HG03280 (cell line): ENCODE data around the gene TAF1B.
A peak's percentile ranks its signal among the peaks of the same experiment; 100 is the strongest.

Source experiments
- ATAC-seq: cut with Tn5 transposase; IDR thresholded peaks from one replicate; pipeline ENCODE4 v1.9.1; 2021; ENCODE audit warnings: mild to moderate bottlenecking, moderate library complexity; ENCODE audit not compliant: unreplicated experiment

Gene TAF1B

GRCh38 chr2:9961013-9961412 is 117.7 kb downstream of the TAF1B start:
- ATAC-seq = no peak

- no peak for ATAC-seq
These were observed 121.2 kb downstream of the TAF1B start for GRCh38 chr2:9964334-9964980.

GRCh38 chr2:9965119-9965822 is 122.0 kb downstream of the TAF1B start:
- ATAC-seq = no peak

GRCh38 chr2:9966491-9967022 is 123.3 kb downstream of the TAF1B start:
- no peak for ATAC-seq

GRCh38 chr2:9967053-9967775 is 123.9 kb downstream of the TAF1B start:
- ATAC-seq = peak; percentile 60

- ATAC-seq = no peak
These were observed 125.6 kb downstream of the TAF1B start for GRCh38 chr2:9968553-9969497.

DNA sequence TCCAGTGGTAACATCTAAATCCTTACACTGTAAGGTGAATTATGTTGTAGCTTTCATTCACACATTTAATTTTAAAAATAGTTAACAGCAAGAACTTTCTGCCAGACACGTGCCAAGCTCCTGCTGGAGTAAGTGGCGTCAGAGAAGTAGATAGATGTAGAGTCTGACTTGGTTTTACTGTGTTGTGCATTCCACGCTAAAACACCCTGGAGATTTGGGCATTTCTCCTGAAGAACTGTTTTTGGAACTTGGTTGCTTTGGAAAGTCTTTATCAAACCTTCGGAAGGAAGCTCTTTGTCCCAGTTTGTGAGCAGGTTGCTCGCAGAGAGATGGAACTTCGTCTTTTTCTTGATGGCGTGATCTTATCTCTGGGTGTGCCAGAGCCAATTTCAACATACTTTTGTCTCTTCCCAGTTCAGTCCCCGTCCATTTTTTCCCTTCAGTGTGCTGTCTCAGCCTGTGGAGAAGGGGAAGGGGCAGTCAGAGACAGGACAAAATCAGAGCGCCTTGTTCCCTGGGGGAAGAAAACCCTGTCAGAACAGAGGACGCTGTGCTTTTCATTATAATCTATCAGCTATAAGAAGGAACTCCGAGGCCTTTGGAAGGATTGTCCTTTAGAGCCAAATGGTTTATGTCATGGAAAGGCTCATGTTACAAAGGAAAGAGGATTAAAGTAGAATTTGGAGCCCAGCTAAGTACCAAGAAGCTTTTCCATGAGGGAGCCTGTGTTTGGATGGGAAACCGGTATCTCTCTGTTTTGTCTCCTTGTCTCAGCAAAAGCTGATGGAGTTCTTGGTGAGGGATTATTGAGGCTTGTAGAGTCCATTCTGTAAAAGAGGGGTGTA is 127.1 kb downstream of the TAF1B start:
- ATAC-seq = no peak

- no peak for ATAC-seq
These were observed 128.0 kb downstream of the TAF1B start for GRCh38 chr2:9971105-9971818.

DNA sequence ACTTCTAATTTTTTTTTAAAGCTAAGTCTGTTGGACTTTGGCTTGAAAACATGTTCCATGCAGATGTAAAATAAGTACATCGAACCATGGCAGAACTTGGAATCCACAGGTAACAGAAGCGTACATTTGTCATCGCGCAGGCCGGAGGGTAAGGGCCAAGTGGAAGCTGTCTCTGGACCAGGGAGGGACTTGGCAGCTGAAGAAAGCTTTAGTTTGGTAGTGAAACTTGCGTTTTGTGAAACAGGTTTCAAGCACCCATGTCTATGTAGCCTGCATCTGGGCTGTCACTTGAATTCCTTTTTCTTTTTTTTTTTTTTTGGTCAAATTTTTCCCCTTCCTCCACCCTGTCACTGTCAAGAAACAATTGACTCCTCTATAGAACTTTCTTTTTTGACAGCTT is 128.6 kb downstream of the TAF1B start:
- no peak for ATAC-seq

DNA sequence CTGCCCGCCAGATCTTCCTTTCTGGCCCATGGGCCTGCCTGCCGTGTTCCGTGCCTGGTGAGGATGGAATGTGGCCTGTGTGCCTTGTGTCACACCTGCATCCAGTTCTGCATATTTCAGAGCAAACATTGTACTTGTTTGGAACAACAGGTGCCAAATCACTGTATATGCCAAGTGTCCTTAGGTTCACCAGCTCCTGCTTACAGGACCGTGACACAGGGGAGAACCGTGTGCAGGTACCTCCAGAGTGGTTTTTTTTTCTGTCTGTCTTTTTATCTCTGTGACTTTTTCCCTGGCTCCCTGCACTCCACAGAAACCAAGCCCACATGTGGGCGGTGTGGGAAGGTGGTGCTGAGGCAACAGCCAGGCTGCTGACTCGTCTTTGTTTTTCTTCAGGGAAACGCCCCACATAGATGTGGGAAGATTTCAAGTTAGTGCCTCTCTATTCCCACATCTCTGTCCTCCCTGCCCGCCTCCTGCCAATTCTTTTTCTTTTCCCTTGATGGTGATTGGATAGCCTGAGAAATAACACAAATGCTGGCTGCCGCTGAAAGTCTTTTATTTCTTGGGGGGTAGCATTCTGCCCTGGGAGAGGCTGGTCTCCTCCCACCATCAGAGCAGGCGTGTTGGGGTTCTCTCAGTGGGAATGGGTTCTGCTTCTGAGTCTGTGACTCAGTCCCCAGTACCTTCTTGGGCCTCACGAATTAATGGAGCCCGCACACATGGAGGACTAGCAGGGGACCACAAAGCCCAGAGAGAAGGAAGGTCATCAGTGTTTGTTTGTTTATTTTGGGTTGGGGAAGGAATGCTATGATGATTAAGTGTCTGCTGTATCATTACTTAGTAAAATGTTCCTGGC is 129.6 kb downstream of the TAF1B start:
- no peak for ATAC-seq

DNA sequence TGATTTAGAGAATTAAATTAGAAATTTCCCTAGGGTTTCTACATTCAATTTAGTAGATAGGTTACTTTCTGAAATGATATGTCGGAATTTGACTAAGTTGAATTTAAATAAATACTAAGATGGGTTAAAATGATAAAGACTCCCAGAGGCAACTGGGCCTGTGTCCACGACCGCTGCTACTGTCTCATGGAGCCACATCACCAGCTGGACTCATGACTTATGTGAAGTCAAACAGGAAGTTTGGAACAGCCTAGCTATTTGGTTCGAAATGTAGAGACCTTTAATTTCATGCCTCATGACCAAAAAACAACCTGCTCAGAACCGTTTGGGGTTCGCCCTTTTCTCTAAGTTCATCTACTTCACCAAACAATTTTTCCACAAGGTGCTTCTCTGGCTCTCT is 130.4 kb downstream of the TAF1B start:
- no peak for ATAC-seq

- no peak for ATAC-seq
These were observed 131.1 kb downstream of the TAF1B start for GRCh38 chr2:9974343-9974742.

GRCh38 chr2:9975328-9975727 is 132.1 kb downstream of the TAF1B start:
- no peak for ATAC-seq

GRCh38 chr2:9975805-9976447 is 132.7 kb downstream of the TAF1B start:
- no peak for ATAC-seq

DNA sequence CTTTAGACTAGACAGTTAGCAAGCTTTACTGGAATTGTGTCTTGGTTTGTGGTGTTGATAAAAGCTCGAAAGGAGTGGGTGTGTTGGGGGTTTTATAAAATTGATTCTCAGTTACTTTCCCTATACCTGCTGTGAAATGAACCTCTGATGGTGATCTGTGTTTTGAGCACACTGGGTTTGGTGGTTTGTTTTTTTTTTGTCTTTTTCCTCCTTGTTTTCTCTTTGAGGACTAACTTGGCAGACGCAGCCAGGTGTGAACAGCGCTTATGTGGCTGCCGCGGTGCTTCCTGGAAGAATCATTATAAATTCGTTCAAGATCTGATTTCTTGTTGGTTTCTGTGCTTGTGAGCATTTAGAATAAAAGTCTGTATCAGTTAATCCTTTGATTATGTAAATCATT is 136.7 kb downstream of the TAF1B start:
- no peak for ATAC-seq

DNA sequence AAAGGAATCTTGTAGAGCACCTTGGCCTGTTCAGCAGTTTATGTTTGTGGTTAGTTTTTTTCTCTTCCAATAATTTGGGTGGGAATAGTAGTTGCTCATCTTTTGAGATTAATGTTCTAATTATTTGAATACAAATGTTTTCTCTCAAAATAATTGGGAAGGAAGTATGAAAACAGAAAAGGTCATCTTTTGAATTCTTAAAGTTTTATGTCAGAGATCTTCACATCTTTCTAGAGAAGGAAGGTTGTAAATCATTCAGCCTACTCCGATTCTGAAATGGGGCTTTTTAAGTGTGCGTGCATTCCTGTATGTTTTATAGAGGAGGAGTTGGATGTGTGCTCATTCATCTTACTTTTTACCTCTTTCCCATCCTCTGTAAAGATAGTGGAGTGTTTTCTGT is 137.2 kb downstream of the TAF1B start:
- ATAC-seq = no peak

DNA sequence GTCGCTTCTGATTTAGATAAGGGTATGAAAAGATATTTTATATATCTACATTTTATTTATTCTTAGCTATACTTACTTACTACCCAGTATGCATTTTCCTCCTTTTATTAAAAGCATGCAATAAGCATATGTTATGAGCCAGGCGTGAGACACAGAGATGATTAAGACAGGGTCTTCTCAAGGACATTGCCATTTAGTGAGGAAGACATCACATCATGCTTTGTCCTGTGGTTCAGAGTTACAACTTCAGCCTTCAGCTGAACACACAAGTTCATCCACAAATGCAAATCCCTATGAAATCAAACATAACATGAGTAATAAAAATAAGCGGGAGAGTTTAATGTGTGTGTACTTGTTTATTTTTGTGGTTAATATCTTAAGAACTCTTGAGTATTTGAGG is 138.4 kb downstream of the TAF1B start:
- ATAC-seq = no peak

DNA sequence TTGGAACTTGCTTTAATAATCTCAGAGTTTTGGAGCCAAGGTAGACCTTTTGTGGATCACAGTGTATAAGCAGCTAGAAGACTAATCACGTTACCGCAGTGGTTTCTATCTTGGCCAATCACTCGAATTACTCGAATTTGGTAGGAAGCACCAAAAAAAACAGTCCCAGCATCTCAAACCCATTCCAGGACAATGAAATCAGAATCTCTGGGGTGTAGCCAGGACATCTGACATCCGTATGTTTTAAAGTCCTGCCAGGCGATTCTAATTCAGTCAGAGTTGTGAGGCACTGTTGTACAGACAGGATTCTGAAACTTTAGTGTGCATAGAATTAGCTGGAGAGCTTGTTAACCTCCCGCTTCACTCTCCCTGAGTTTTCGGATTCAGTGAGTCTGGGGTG is 139.0 kb downstream of the TAF1B start:
- ATAC-seq = no peak
